SK-N-MC (cell line): Measurements from ENCODE around the gene LRP1B.

ENCODE experiments used
- EZH2 ChIP-seq: fragments of 200-600 bp; sonication (generic); IDR thresholded peaks from one replicate; pipeline ENCODE4 v1.6.1; 2017; ENCODE audit warnings: antibody characterized with exemption
- FOXP2 ChIP-seq: optimal IDR thresholded peaks from 2 replicates; pipeline ENCODE3; 2011; ENCODE audit warnings: mild to moderate bottlenecking, moderate library complexity; ENCODE audit not compliant: insufficient read depth; ENCODE audit errors: extremely low read length, control extremely low read depth

GRCh38 chr2:141490886-141491285, 639.9 kb downstream of the LRP1B start:
- TF ChIP-seq EZH2 (no peak), FOXP2 (no peak)
